Astrocyte (in vitro differentiated cells and primary cell): ENCODE measurements around the gene TBX5. TPM values are rescaled to one million over a fixed set of nuclear protein-coding genes. Genes with fewer than 3 reads are reported as not detected.

ENCODE experiments used
- DNase-seq: peaks from one replicate; pipeline ENCODE4 v3.0.0-alpha.2; 2010; ENCODE audit warnings: low read depth
- FAIRE-seq: peaks from 2 replicates; lab custom pipeline; 2011; peaks lifted over from hg19 to GRCh38; lab: Jason Lieb, UNC
- H2AFZ ChIP-seq: 2 replicates; pipeline ENCODE4 v1.6.0; 2012; ENCODE audit warnings: low read depth, low read length, inconsistent platforms
- H3K27ac ChIP-seq: 2 replicates; pipeline ENCODE4 v1.5.1; 2011; ENCODE audit warnings: low read depth, low read length, inconsistent platforms
- H3K27me3 ChIP-seq: 2 replicates; pipeline ENCODE4 v1.6.0; 2011; ENCODE audit warnings: low read length, inconsistent platforms; ENCODE audit not compliant: insufficient read depth
- H3K36me3 ChIP-seq: 2 replicates; pipeline ENCODE4 v1.5.1; 2011; ENCODE audit warnings: low read length, inconsistent platforms; ENCODE audit not compliant: insufficient read depth
- H3K4me1 ChIP-seq: 2 replicates; pipeline ENCODE4 v1.5.1; 2011; ENCODE audit warnings: low read length, inconsistent platforms; ENCODE audit not compliant: insufficient read depth
- H3K4me2 ChIP-seq: 2 replicates; pipeline ENCODE4 v1.6.0; 2012; ENCODE audit warnings: low read length, inconsistent platforms
- H3K4me3 ChIP-seq: 2 replicates; pipeline ENCODE4 v1.5.1; 2011; ENCODE audit warnings: low read depth, mild to moderate bottlenecking, low read length, inconsistent platforms; ENCODE audit not compliant: insufficient read depth
- H3K79me2 ChIP-seq: 2 replicates; pipeline ENCODE4 v1.6.0; 2012; ENCODE audit warnings: mild to moderate bottlenecking, low read length, inconsistent platforms; ENCODE audit not compliant: insufficient read depth
- H3K9ac ChIP-seq: 2 replicates; pipeline ENCODE4 v1.6.0; 2012; ENCODE audit warnings: mild to moderate bottlenecking, low read length, inconsistent platforms
- H3K9me3 ChIP-seq: 2 replicates; pipeline ENCODE4 v1.5.1; 2012; ENCODE audit warnings: low read depth, mild to moderate bottlenecking, low read length, inconsistent platforms; ENCODE audit not compliant: insufficient read depth
- H4K20me1 ChIP-seq: 2 replicates; pipeline ENCODE4 v1.6.0; 2012; ENCODE audit warnings: low read length, inconsistent platforms; ENCODE audit not compliant: insufficient read depth
- H3K27ac Mint-ChIP-seq: one replicate; pipeline ENCODE4 v1.8.0; 2021; ENCODE audit warnings: mild to moderate bottlenecking, mixed read lengths; ENCODE audit not compliant: unreplicated experiment
- H3K27me3 Mint-ChIP-seq: one replicate; pipeline ENCODE4 v1.8.0; 2021; ENCODE audit warnings: low read depth, mixed read lengths; ENCODE audit not compliant: unreplicated experiment
- H3K36me3 Mint-ChIP-seq: one replicate; pipeline ENCODE4 v1.8.0; 2021; ENCODE audit warnings: low read depth, mixed read lengths; ENCODE audit not compliant: unreplicated experiment
- H3K4me1 Mint-ChIP-seq: one replicate; pipeline ENCODE4 v1.8.0; 2021; ENCODE audit warnings: low read depth, mixed read lengths; ENCODE audit not compliant: unreplicated experiment
- H3K4me3 Mint-ChIP-seq: one replicate; pipeline ENCODE4 v1.8.0; 2021; ENCODE audit warnings: mild to moderate bottlenecking, moderate library complexity, mixed read lengths; ENCODE audit not compliant: unreplicated experiment
- H3K9me3 Mint-ChIP-seq: one replicate; pipeline ENCODE4 v1.8.0; 2021; ENCODE audit warnings: mild to moderate bottlenecking, mixed read lengths; ENCODE audit not compliant: unreplicated experiment
- EZH2 ChIP-seq: IDR thresholded peaks from 2 replicates; pipeline ENCODE4 v1.6.1; 2012; ENCODE audit warnings: mild to moderate bottlenecking, low read length, inconsistent platforms; ENCODE audit not compliant: insufficient read depth
- total RNA-seq: library from RNA; stranded (reverse); gene quantifications from 2 replicates; pipeline ENCODE4 v1.2.1, GENCODE V29; 2021
- TF ChIP-seq, protein P1 (sequence below): IDR thresholded peaks from 2 replicates; pipeline ENCODE4 v1.5.1; 2011; ENCODE audit warnings: low read depth, mild to moderate bottlenecking, inconsistent platforms, low read length, moderate library complexity; ENCODE audit not compliant: insufficient read depth

TBX5 gene
- total RNA-seq, 1 donor from 2014 or later, result not detected

DNA sequence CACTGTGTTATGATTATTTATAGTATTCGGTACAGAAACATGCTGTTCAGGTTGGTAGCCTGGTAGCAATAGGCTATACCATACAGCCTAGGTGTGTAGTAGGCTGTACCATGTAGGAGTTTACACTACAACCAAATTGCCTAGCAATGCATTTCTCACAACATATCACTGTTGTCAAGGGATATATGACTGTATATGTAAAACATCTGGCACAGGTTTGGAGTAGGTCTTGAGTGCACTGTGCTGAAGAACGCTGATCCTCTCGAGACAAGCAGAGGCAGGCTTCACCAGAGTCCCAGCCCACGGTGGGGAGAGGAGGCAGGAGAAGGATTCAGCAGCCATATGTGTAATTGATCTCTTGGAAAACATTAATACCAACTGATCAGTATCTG lies 15.0 kb upstream of the TBX5 start:
- Histone ChIP-seq H3K27ac (no peak overlapping the region), H3K4me2 (no peak overlapping the region), H2AFZ (no peak overlapping the region), H3K27me3 (peaks cover 2% of the 10 kb centered on the region), H3K9me3 (no peaks in the 10 kb centered on the region), H4K20me1 (no peaks in the 10 kb centered on the region), H3K9ac (no peak overlapping the region), H3K4me1 (no peaks in the 10 kb centered on the region), H3K79me2 (no peaks in the 10 kb centered on the region), H3K4me3 (no peak overlapping the region), H3K36me3 (no peaks in the 10 kb centered on the region)
- Mint-ChIP-seq H3K27ac (no peak overlapping the region), H3K4me3 (no peak overlapping the region), H3K27me3 (peaks cover 84% of the 10 kb centered on the region), H3K9me3 (no peaks in the 10 kb centered on the region), H3K36me3 (no peaks in the 10 kb centered on the region), H3K4me1 (no peaks in the 10 kb centered on the region)
- DNase-seq (no peak), FAIRE-seq (no peak)
- TF ChIP-seq EZH2, result no peak
- TF ChIP-seq, protein P1, sequence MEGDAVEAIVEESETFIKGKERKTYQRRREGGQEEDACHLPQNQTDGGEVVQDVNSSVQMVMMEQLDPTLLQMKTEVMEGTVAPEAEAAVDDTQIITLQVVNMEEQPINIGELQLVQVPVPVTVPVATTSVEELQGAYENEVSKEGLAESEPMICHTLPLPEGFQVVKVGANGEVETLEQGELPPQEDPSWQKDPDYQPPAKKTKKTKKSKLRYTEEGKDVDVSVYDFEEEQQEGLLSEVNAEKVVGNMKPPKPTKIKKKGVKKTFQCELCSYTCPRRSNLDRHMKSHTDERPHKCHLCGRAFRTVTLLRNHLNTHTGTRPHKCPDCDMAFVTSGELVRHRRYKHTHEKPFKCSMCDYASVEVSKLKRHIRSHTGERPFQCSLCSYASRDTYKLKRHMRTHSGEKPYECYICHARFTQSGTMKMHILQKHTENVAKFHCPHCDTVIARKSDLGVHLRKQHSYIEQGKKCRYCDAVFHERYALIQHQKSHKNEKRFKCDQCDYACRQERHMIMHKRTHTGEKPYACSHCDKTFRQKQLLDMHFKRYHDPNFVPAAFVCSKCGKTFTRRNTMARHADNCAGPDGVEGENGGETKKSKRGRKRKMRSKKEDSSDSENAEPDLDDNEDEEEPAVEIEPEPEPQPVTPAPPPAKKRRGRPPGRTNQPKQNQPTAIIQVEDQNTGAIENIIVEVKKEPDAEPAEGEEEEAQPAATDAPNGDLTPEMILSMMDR, result no peak

DNA sequence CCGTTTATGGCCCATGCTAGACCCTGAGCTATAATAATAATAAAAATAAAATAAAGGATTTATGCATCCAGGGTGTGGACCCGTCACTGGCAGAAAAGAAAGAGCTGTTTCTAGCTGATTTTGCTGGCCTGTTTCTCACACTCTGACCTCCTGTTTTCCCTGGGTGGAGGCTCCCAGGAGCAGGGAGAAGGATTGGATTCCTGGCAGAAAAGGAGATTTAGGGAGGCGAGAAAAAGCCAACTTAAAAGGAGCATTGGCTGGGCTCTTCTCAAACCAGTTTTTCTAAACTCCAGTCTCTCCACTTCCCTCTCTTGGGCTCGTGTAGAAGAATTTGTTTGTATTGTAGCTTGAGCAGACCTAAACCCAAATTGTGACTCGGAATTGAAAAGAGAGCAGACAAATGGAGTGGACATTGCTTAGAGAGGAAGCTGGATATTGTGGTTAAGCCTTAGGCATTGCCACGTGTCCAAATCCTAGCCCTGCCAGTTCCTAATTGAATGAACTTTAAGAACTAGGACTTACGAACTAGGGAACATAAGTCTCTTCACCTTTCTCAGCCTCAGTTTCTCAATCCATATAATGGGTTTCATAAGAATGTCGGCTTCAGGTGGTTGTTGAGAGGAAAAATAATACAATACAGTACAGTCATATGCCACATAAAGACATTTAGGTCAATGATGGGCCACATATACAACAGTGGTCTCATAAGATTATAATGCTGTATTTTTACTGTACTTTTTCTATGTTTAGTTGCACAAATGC lies 14.4 kb upstream of the TBX5 start:
- H3K27me3 ChIP-seq, result peaks cover 5% of the 10 kb centered on the region
- Mint-ChIP-seq H3K36me3 (no peaks in the 10 kb centered on the region), H3K9me3 (no peaks in the 10 kb centered on the region), H3K4me3 (no peak overlapping the region), H3K27me3 (peaks cover 84% of the 10 kb centered on the region), H3K27ac (no peak overlapping the region), H3K4me1 (no peaks in the 10 kb centered on the region)
- H3K4me2 ChIP-seq, result no peak overlapping the region
- no peaks in the 10 kb centered on the region for H3K4me1 ChIP-seq
- no peak overlapping the region for H3K9ac ChIP-seq
- no peak overlapping the region for H3K27ac ChIP-seq
- no peaks in the 10 kb centered on the region for H4K20me1 ChIP-seq
- no peak for TF ChIP-seq EZH2
- TF ChIP-seq, protein P1, result no peak
- no peak overlapping the region for H2AFZ ChIP-seq
- no peaks in the 10 kb centered on the region for H3K79me2 ChIP-seq
- FAIRE-seq (no peak), DNase-seq (no peak)
- H3K36me3 ChIP-seq, result no peaks in the 10 kb centered on the region
- no peak overlapping the region for H3K4me3 ChIP-seq
- no peaks in the 10 kb centered on the region for H3K9me3 ChIP-seq

DNA sequence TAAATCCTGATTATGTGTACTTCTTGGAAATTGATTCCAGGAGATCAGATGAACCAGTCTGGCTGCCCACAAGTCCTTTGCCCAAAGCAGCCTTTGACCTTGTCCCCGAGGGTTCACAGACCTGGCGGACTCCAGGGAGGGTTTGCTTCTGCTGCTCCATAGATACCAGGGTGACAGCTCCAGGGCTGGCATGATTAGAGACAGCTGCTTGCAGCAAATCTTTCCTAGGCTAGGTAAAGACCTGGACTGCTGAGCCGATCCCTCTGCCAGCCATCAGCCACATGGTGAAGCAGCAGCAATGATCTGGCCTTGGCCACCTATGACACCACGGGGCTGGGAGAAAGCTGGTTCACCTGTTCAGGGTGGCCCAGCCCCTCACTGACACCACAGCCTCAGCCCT lies 10.1 kb upstream of the TBX5 start:
- Histone ChIP-seq H3K27ac (no peak overlapping the region), H3K4me2 (no peak overlapping the region), H3K4me1 (no peaks in the 10 kb centered on the region), H2AFZ (no peak overlapping the region), H3K79me2 (no peaks in the 10 kb centered on the region), H3K9ac (no peak overlapping the region), H3K36me3 (no peaks in the 10 kb centered on the region), H3K9me3 (no peaks in the 10 kb centered on the region), H4K20me1 (no peaks in the 10 kb centered on the region), H3K4me3 (no peak overlapping the region), H3K27me3 (peaks cover 45% of the 10 kb centered on the region)
- peaks cover 2% of the 10 kb centered on the region for H3K9me3 Mint-ChIP-seq
- DNase-seq (no peak), FAIRE-seq (no peak)
- H3K27me3 Mint-ChIP-seq, result peaks cover 92% of the 10 kb centered on the region
- no peaks in the 10 kb centered on the region for H3K4me1 Mint-ChIP-seq
- TF ChIP-seq EZH2, result no peak
- TF ChIP-seq, protein P1, result no peak
- H3K4me3 Mint-ChIP-seq, result no peak overlapping the region
- peaks cover 2% of the 10 kb centered on the region for H3K36me3 Mint-ChIP-seq
- H3K27ac Mint-ChIP-seq, result no peak overlapping the region
